DMS79 (cell line): ENCODE measurements around the gene GALNT2.

ENCODE experiments used
- DNase-seq: peaks from one replicate; lab custom pipeline; 2025; lab: John Stamatoyannopoulos, UW

GALNT2 gene

DNA sequence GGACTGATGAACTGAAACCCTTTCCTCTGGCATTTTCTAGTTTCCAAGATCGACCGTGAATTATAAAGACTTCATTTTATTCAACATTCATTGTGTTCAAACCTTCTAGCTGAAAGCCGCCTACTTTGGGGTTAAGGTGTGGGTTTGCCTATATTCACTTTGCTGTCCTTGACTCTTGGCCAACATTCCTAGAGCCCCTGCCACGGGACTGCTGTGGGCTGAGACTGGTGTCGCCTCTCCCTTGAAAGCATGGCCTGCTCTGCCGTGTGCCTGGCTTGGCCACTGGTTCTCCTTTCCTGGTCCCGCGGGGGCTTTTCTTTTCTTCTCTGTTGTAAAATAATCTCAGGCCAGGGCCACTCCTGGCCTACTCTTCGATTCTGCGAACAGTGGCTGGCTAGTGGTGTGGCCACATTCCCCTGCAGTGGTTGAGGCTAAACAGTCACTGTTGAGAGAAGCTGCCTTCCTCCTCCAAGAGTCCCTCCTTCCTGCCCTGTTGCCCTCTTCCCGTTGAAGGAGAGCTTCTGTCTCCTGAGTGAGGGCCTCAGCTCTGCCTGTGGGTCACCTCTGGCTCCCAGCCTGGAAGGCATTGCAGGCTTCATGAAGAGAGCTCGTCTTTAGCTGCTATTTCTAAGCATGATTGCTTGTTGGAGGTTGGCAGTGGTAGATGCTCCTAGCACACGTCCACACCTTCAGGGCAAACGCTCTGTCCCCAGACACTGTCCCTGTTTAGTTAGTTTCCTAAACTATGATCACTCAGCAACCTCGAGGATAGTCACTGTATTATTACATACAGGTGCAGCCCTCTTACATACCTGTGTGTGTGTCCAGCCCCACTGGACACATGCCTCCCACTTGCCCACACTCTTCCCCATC, 80.5 kb downstream of the GALNT2 start:
- DNase-seq = no peak

DNA sequence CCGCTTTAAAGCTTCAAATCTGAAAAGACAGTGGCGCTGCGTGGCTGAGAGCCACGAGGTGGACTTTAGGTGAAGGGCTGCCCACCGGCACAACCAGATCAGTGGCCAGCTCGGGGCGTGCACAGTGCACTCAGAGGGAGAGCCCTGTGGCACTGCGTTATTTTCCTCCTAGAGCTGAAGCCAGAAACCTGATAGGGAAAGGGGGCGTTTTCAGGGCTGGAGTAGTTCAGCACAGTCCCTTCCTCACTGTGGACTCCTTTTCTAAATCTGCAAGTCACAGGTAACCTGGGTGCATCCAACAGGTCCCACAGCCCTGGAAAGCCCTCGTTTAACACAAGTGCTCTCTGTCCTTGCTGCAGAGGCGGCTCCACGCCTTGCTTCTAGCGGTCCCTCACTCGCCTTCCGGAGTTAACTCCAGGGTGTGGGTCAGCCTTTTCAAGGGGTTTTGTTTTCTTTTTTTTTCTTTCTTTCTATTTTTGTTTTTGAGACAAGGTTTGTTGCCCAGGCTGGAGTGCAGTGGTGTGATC, 81.2 kb downstream of the GALNT2 start:
- no peak for DNase-seq

DNA sequence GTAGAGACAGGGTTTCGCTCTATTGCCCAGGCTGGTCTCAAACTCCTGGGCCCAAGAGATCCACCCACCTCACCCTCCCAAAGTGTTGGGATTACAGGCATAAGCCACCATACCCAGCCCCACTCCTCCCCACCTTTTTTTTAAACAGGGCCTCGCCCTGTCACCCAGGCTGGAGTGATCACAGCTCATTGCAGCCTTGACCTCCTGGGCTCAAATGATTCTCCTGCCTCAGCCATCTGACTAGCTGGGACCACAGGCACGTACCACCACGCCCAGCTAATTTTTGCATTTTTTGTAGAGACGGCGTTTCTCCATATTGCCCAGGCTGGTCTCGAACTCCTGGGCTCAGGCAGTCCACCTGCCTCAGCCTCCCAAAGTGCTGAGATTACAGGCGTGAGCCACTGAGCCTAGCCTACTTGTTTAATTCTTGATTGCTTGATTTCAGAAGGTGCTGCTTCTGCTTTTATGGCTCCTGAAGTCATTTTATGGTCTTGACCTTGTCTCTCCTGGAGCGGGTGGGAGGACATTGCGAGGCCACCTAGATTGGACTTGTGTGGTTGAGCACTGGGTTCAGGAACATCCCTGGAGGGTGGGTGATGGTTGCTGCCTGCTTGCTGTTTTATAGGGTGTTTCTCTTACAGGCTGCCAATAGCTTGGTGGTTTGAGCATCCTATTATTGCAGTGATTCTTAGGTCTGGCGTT, 81.9 kb downstream of the GALNT2 start:
- DNase-seq = no peak

DNA sequence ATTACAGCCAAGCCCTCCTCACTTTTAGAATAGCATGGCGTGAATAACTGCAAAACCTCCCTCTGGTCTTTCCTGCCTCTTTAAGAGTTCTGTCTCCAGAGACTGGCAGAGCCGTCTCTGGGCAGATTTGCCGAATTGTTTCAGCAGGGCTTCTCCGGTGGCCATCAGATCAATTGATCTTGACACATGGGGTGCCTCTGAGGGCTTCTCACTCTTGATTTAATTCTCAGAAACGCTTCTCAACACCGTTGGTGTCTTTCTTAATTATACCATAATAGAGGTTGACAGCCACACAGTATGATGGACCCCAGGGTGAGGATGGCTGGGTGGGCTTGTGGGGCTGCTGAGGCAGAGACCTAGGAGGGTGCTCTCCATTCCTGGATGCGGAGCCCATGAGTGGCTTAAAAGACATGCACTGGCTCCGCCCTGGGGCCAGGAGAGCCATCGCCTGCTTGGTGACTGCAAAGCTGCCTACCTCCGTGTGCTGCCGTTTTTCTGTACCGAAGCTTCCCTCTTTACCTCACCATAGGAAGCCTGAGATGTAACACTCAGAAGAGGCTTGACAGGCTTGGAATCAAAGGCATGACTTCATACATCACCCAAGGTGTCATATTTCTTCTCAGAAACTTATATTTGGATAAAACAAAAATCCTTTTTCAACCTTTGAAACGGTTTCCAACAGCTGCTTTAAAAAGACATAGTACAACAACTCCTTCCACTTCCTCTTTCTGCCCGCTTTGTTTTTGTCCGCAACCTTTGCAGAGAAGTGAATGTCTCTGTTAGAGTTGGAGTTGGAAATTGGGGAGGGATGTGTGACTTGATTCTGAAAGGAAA, 82.9 kb downstream of the GALNT2 start:
- DNase-seq = peak; percentile 26

DNA sequence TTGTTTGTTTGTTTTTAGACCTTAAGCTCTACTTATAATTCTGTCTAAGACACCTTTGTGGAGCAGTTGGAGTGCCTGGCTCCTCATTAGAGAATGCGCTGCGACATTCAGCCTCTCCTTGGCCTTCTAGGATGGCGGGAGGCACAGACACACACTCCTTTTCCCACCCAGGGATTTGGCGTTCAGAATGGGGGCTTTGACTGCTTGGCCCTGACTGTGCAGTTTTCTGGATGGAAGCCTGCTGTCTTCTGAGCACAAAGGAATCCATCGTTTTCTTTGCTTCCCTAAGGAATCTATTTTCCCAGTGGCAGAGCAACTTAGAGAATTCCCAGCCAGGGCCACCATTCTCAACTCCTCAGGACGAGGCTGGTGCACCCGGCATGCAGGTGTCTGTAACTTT, 83.6 kb downstream of the GALNT2 start:
- DNase-seq = no peak

DNA sequence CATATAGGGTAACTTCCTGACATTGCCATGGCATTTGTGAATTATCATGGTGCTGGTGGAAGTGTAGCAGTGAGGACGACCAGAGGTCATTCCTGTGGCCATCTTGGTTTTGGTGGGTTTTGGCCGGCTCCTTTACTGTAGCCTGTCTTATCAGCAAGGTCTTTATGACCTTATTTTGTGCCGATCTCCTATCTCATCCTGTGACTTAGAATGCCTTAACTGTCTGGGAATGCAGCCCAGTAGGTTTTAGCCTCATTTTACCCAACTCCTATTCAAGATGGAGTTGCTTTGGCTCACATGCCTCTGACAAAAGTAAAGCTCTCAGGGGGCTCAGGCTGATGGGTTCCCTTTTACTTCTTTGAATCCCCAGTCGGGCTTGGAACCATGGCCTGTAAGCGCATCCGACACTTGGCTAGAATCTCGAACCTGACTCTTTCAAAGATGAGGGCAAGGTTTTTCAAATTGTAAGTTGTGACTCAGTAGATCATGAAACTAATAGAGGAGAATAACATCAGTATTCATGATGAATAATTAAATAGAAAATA, 85.0 kb downstream of the GALNT2 start:
- no peak for DNase-seq

DNA sequence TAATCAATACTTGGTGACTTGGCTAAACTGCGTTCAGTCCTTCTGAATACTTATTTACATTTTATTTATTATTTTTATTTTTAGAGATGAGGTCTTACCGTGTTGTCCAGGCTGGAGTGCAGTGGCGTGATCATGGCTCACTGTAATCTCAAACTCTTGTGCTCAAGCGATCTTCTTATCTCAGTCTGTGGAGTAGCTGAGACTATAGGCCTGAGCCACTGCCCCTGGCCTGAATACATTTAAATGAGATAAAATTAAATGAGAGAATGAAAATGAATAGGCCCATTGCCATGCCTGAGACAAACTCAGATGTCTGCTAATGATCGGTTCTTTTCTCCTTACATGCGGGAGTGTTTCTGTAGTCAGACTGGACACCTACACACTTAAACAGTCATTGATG, 86.0 kb downstream of the GALNT2 start:
- DNase-seq = no peak

DNA sequence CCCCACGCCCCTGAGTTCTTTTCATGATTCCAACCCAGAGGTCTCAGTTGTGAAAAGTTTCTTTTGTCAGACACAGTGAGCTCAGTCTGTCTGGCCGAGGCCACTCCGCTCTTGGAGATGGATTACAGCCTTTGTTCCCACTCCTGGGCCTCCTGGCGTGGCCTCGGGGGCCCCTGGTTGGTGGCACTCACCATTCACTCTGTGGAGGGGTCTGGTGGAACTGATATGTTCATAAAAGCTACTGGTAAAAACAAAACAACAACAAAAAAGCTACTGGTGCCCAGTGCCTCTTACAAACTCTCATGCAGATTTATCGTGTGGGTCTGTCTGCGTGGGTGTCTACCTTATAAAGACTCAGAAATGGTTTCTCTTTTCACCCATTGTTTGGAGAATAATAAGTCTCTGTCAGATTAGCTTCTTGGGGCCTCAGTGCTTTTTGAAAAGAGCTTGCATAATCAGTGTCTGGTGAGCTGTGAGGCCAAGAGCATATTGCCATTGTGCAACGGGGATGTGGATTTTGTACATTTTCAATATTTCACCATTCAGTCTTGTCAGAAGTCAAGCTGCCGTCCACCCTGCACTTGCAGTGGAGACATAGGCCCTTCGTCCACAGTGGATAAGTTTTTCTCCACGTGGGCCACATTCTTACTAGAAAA, 86.7 kb downstream of the GALNT2 start:
- no peak for DNase-seq

DNA sequence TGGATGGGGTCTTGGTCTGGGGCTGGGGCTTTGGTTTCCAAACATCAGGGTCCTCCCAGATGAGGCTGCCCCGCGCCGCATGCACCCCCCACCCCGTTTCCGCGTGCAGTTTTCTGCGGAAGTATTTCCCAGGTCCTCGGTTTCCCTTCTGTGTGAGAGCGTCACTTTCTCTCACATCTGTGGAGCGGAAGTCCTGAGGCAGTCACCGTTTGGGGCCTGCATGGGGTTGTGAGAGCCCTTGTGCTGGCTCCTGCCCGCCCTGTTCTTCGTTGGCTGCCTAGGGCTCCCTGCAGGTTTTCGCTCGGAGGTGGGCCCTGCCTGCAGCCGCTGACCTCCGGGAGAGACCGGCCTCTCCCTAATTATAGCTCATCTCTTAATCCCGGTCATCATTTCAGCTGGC, 88.0 kb downstream of the GALNT2 start:
- DNase-seq = no peak

DNA sequence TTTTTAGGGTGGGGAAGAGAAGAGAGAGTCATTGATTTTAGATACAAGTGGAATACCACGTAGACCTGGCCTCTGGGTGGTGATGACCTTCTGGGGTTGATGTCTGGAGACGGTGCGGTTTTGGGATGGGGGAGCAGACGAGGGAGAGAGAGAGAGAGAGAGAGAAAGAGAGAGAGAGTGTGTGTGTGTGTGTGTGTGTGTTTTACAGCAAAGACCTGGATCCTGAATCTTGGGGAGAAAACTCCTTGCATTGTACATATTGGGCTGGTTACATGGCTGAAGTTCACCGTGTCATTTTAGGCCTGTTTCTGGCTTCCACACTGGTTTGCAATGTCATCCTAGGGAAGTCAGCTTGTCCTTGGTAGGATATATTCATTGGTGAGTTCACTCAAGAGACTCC, 89.0 kb downstream of the GALNT2 start:
- DNase-seq = no peak

DNA sequence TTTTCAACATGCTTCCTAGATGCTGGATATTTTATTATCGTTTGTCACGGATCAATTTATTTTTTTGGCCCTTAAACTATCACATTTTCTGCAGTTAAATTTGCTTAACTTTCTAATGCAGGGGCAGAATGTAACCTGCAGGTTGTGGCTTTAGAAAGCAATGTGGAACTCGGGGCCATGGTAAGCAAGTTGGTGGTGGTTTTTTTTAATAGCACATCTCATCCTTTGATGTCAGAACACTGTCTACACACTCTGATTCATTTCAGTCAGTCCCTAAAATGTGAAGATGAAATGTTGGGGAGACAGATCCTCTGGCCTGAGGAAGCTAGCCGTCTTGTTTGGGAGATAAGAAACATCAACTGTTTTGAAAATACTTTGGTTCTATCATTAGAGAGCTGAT, 89.5 kb downstream of the GALNT2 start:
- no peak for DNase-seq

DNA sequence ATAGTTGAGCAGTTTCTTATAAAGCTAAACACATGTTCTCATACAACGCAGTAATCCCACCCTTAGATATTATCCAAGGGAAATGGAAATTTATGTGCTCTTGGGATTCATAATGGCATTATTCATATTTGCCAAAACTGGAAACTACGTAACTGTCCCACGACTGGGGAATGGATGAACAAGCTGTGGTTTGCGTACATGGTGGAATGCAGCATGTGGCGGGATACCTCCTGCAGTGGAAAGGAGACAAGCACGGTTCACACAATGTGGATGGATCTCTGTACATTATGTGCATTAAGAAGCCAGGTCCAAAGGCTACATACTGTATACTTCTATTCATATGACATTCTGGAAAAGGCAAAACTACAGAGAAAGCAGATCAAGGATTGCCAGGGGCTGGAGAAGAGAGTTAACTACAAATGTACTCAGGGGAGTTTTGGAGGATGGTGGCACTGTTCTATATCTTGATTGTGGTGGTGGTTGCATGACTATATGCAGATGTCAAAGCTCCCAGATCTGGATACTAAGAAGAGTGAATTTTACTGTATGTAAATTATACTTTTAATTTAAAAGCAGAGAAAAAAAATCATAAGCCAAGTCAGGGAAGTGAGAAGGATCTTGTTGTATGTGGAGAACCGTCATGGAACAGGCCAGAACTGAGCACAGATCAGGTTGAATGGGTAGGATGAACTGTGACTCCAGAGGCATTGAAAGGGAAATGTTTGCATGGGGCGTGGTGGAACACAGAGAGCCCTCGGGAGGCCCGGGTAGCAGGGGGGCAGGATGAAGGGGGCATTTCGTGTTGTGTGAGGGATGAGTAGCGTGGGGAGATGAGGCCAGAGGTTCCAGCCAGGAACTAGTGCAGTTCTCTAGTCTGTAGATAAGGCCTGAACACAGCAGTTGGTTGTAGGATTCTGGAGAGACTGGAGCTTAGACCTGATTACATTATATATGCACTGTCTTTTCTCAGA, 90.7 kb downstream of the GALNT2 start:
- DNase-seq = no peak

DNA sequence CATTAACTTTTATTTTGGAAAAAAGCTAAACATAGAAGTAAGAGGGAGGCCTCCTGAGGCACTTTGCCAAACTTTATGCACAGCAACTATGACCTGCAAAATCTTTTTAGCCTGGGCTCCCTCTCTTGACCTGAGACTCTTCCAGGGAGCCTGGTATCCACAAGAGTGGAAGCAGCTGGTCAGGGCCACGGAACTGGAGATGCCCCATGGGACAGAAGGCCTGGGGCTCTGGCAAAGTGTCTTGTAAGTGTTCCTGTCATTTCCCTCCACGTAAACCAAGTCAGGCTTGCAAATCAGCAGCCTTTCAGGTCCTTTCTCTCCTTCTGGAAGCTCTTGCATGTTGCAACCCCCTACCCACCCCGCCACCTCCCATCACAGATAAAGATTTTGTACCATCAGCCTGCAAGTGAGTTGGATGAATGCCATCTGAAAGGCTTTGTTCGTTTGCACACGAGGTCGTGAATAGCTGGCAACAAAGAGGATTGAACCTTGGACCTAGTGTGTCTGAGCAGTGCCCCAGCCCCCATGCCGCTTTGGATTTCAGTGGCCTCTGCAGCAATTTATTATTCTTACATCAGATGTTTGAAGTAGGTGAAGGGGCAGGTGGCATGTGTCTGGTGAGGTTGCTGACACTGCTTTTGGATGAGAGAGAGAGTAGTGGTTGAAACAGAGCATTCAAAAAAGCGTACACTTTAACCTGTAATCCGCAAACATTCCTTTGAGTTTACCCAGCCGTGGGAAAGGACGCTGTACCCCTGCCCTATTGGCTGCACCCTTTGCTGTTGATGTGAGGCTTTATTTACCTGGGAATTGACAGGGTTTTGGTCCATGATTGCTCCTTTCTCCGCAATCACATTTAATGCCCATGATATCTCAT, 91.6 kb downstream of the GALNT2 start:
- peak; percentile 87 for DNase-seq

DNA sequence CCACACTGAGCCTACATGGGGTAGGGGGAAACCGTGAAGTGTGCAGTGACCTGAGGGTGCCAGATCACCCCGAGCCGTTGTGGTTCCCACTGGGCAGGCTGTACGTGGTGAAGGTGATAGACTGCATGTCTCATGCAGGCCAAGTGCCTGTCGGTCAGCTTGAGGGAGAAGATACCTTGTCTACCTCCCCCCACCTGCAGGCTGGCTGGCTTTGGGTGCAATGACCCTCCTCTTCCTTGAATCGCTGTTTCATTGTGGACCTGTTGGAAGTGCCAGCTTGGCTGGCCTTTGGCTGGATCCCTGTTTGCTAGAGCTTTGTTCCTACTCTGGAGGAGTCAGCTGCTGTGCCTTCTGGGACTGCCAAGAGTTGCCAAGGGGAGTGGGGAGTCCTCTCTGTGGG, 92.5 kb downstream of the GALNT2 start:
- no peak for DNase-seq

DNA sequence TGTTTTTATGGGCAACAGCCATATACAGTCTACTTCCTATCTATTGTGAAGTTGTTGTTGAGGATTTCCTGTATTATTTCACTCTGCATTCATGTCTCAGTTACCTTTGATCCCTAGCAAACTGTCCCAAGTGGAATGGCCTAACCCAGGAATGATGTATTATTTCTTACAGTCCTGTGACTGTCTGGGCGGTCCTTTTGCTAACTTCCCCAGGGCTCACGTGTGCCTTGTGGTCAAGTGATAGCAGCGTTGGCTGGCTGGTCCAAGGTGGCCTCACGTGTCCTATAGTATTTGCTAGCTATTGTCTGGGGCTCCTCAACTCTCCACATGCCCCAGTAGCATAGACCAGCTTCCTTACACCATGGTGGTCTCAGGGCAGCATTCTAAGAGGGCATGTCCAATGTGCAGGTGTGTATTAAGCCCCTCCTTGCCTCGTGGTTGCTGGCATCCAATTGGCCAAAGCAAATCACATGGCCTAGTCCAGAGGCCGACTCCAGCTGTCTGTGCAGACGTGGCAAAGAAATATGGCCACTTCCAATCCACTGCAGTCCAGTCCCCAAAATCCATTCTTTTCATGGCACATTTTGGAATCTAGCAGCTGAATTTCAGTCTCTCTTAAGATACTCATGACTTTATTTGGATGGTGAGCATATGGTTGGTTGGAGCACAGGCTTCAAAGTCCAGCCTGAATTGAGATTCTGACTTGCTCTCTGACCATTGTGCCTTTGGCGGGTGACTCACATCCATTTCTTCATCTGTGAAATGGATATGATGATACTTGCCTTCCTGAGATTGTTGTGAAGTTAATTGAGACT, 94.1 kb downstream of the GALNT2 start:
- no peak for DNase-seq

DNA sequence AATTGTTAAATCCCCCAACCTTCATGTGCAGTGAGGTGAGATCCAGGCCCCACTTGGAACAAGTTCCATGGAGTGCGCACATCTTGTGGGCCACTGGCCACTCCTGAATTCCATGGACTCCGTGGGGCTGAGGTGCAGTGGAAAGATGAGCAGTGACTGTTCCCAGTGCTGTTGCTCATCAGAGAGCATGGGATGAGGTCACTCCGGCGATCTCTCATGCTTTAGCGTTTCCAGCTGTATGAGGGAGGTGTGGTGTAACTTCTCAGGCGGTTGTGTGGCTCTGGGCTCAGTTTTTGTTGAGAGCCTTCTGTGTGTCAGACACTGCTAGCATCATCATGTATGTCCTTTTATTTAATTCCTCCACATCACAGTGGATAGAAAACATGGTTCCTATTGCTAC, 96.2 kb downstream of the GALNT2 start:
- DNase-seq = no peak

DNA sequence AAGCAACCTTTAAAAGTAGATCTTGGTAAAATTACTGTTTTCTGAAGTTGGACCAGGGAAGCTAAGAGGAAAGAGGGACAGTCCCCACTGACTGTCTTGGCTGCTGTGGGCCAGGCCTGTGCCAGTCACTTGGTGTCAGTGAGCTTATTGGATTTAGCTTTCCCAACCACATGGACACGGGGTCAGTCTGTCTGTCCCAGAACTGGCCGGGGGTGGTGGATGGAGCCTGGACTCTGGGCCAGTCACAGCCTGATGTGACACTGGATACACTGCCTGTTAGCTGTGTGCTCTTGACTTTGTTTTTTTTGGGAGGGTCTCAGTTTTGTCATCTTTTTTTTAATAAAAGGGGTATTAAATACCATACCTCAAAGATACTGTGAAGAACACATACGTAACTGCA, 96.7 kb downstream of the GALNT2 start:
- no peak for DNase-seq

DNA sequence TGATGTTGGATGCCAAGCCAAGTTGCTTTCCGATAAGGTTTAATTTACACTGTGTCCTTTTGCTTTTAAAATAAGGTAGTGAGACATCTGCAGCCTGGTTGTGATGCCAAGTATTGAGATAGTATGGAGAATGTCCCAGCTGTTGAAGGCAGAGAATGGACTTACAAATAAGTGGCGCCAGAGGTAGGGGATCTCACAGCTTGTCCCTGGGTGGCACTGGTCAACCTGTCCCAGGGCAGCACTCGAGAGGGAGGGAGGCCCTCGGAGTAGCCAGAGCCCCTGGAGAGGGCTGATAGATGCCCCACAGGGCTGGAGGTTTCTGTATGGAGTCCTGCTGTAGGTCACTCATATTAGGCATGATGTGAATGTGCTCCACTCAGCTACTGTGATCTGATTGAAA, 98.5 kb downstream of the GALNT2 start:
- DNase-seq = no peak
